ENCODE data around the gene NENF. TPM values are rescaled to one million over a fixed set of nuclear protein-coding genes. Genes with fewer than 3 reads are reported as not detected.
"Not testable (repeated sequence)": the region's sequence is repeated elsewhere in the genome, so short reads cannot be mapped to it uniquely, and the experiment has no call there.

Gene NENF
- total RNA-seq, 3 donors from 2014 or later, result 26.4 to 29.3 (median 28.9) TPM

DNA sequence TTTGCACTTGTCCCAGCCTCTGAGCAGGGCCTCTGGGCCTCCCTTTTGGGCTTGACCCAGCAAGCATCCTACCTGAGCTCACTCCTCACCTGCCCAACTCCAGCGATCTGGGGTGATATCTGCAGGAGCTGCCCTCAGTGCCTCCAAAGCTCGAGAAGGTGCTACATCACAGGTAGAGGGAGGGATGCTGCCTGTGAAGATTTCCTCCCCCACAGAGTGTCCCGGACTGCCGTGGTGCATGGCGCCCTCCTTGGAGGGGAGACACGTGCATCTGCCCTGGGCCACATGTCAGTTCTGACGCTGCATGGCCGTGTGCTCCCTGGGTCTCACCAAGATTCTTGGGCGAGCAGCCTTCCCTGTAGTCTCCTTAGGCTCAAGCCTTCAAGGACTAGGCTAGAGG is 27.7 kb downstream of the NENF start:
- DNase-seq (no peak), ATAC-seq (no peak)
- H3K4me3 Mint-ChIP-seq, result no peak overlapping the region
- H3K36me3 Mint-ChIP-seq (ENCODE audit: insufficient read depth), result no peaks in the 10 kb centered on the region
- H3K27me3 Mint-ChIP-seq (ENCODE audit: low read depth), result no peaks in the 10 kb centered on the region
- H3K9me3 Mint-ChIP-seq, result no peaks in the 10 kb centered on the region
- H3K4me1 Mint-ChIP-seq (ENCODE audit: low read depth), result no peaks in the 10 kb centered on the region

DNA sequence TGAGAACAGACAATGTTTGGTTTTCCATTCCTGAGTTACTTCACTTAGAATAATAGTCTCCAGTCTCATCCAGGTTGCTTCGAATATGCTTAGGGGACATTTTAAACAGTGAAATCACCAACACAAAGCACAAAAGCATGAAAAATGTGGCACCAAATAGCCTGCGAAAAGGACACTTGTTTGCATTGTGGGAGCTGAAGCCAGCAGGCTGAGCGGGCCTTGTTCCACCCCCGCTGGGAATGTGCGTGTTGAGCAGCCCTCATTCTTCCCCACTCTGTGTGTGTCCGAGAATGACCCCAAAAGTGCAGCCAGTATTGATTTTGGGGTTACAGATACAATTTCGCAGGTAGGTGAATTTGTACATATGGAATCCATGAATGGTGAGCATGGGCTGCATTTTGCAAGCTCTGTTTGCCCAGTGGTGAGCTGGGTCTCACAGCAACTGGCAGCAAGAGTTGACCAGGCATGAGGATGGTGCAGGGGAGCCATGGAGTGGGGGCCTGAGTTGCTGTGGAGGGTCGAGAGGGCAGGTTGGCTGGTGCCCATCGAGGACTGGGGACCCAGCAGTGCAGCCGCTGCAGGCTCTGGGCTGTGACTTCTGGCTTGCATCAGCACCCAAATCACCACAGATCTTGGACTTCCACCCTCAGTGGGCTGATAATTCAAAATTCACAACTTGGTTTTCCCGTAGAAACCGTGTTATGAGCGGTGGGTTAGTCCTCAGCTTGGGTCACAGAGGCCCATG is 29.4 kb downstream of the NENF start:
- H3K9me3 Mint-ChIP-seq, result no peaks in the 10 kb centered on the region
- H3K4me1 Mint-ChIP-seq (ENCODE audit: low read depth), result no peaks in the 10 kb centered on the region
- DNase-seq (no peak), ATAC-seq (no peak)
- H3K4me3 Mint-ChIP-seq, result no peak overlapping the region
- no peaks in the 10 kb centered on the region for H3K36me3 Mint-ChIP-seq (ENCODE audit: insufficient read depth)
- H3K27me3 Mint-ChIP-seq (ENCODE audit: low read depth), result no peaks in the 10 kb centered on the region

DNA sequence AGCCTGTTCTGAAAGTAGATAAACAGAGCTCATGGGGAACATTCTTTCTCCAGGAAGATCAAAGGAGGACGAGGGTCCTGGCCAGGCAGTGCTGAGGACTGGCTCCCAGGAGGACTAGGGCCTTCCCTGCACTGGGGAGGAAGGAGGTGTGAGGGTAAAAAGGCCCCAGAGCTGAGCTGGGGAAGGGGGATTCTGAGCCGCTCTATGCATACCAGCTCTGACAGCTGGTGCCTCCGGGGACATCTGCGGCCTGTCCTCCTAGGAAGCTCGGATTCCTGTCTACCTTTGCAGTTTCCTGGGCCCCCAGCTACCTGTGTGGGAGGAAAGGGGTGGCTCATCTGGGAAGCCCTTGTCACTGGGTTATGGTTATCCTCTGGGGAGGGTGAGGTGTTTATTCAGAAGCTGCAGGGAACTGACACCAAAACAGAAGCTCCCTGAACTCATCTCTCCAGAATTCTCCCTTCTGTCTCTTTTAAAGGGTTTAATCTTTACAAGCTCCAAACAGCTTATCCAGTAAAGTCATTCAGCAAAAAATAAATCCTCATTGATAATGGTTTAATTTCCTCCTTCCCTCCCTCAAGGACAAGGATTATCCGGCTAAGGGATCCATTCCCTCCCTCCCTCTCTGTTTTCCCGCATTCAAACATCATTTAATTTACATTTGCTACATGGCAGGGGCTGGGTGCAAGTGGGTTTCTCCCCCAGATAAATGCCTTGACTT is 31.0 kb downstream of the NENF start:
- ATAC-seq, result no peak
- H3K27me3 Mint-ChIP-seq (ENCODE audit: low read depth), result no peaks in the 10 kb centered on the region

DNA sequence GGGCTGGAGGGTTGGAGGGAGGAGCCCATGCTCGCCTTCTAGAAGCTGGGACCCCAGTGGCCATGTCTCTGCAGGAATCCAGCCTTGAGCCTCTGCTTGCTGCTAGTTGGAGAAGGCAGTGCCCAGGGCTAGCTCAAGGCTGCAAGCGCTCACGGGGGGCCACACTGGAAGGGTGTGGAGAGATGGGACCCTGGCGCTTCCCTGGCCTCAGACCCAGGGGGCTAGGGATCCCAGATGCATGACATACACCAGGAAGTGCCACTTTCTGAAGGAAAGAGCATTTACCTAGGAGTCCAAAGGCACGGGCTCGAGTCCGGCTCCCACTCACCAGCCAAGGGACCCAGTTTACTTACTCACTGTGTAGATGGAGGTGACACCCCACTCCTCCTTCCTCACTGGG is 32.6 kb downstream of the NENF start:
- H3K36me3 Mint-ChIP-seq (ENCODE audit: insufficient read depth), result no peaks in the 10 kb centered on the region
- H3K27me3 Mint-ChIP-seq (ENCODE audit: low read depth), result no peaks in the 10 kb centered on the region
- H3K9me3 Mint-ChIP-seq, result no peaks in the 10 kb centered on the region
- no peak for DNase-seq
- no peak for ATAC-seq
- H3K4me1 Mint-ChIP-seq (ENCODE audit: low read depth), result no peaks in the 10 kb centered on the region
- H3K4me3 Mint-ChIP-seq, result no peak overlapping the region

More for the DNA sequence above, 31.0 kb downstream of the NENF start:
- Mint-ChIP-seq H3K4me3 (no peak overlapping the region), H3K36me3 (ENCODE audit: insufficient read depth) (no peaks in the 10 kb centered on the region), H3K9me3 (no peaks in the 10 kb centered on the region), H3K4me1 (ENCODE audit: low read depth) (no peaks in the 10 kb centered on the region)
- no peak for DNase-seq

DNA sequence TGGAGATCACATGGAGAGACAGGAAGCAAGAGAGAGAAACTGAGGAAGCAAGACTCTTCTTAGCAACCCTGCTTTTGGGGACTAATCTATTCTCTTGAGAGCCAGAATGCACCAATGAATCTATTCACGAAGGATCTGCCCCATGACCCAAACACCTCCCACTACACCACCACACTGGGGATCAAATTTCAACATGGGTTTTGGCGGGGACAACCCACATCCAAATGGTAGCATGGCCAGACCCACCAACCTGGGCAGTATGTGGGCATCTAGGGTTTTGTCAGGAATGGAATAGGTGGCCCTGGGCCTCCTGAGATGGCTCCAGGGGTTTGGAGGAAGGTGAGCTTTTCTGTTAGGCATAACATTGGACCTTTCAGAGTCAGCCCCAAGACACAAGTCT is 33.7 kb downstream of the NENF start:
- H3K4me1 Mint-ChIP-seq (ENCODE audit: low read depth), result no peaks in the 10 kb centered on the region
- no peaks in the 10 kb centered on the region for H3K9me3 Mint-ChIP-seq

DNA sequence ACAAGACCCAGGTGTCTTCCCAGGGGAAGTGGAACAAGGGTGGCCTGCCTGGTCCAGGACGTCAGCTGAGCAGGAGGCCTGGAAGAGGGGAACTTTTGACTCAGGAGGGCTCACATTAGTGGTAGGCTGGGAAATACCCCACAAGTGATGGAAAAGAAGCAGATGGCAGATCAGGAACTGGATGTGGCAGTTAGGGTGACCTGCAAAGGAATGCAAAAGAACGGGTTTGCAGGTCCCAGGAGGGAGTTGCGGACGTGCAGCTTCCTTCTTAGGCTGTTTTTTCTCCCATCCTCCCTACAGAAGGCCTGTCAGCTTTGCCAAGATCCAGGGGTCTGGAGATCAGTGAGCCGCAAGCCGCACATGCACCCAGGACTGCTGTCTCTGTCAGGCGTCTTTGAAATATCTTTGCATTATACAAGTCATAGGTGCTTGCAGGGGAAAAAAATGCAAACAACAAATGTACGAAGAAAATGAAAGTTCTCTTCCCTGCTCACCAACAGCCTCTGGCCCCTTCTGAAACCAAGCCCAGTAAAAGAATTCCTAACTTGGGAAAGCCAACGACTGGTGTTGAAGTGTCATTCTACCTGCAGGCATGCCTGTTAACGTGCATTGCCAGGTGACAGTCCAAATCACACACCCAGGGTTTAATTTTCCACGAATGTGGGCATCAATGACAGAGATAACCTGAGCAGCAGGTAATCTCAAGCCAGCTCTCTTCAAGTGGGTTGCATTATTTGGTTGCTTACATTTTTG is 34.4 kb downstream of the NENF start:
- ATAC-seq (no peak), DNase-seq (no peak)
- no peaks in the 10 kb centered on the region for H3K9me3 Mint-ChIP-seq
- no peaks in the 10 kb centered on the region for H3K27me3 Mint-ChIP-seq (ENCODE audit: low read depth)
- no peaks in the 10 kb centered on the region for H3K36me3 Mint-ChIP-seq (ENCODE audit: insufficient read depth)
- H3K4me1 Mint-ChIP-seq (ENCODE audit: low read depth), result no peaks in the 10 kb centered on the region
- no peak overlapping the region for H3K4me3 Mint-ChIP-seq

More for the DNA sequence above, 33.7 kb downstream of the NENF start:
- H3K27me3 Mint-ChIP-seq (ENCODE audit: low read depth), result no peaks in the 10 kb centered on the region
- no peaks in the 10 kb centered on the region for H3K36me3 Mint-ChIP-seq (ENCODE audit: insufficient read depth)
- H3K4me3 Mint-ChIP-seq, result no peak overlapping the region
- DNase-seq (no peak), ATAC-seq (no peak)

DNA sequence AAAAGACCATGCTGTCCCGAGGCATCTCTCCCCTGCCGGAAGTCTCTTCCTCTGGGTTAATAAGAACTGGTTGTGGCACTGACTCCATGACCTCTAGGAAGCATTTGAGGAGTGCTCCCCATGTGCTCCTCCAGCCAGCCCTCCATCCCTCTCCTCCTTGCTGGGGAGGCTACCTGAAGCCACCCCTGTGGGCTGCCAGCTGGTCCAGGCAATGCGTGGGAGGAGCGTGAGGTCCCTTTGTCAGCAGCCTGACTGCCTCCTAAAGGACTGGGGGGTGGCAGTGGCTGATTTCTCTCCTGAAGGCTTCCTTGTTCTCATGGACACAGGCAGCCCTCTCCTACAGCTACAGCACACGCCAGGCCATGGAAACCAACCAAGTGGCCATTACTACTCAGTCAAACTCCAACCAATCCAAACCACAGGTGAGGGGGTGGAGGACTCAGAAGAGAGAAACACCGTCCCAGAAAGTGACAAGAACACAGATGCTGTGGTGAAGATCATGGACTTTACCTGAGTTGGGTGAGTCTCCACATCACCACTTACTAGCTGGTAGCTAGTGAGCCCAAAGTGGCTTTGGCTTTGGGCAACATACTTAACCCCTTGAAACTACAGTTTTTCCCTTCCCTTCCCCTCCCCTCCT is 35.2 kb downstream of the NENF start:
- DNase-seq (no peak), ATAC-seq (peak in 1 of 2 donors; percentile 39)
- Mint-ChIP-seq H3K36me3 (ENCODE audit: insufficient read depth) (no peaks in the 10 kb centered on the region), H3K4me1 (ENCODE audit: low read depth) (no peaks in the 10 kb centered on the region), H3K27me3 (ENCODE audit: low read depth) (no peaks in the 10 kb centered on the region), H3K4me3 (no peak overlapping the region), H3K9me3 (no peaks in the 10 kb centered on the region)

DNA sequence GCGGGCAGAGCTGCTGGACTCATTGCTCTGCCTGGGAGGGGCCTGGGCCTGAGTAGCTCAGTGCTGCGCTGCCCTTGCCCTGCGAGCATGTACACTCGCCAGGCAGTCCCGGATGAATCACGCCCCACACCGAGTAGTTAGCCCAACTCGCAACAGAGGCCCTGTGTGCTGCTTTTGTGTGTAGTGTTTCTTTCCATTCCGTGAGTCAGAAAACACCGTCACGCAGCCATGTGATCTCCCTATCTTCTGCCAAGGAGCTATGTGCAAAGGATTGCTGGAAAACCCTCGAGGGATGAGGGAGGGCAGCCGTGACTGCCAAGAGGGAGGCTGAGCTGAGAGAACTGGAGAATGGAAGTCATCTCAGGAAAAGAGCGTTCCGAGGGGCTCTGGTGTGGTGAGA is 37.3 kb downstream of the NENF start:
- no peak for ATAC-seq
- no peaks in the 10 kb centered on the region for H3K36me3 Mint-ChIP-seq (ENCODE audit: insufficient read depth)
- H3K27me3 Mint-ChIP-seq (ENCODE audit: low read depth), result no peaks in the 10 kb centered on the region

DNA sequence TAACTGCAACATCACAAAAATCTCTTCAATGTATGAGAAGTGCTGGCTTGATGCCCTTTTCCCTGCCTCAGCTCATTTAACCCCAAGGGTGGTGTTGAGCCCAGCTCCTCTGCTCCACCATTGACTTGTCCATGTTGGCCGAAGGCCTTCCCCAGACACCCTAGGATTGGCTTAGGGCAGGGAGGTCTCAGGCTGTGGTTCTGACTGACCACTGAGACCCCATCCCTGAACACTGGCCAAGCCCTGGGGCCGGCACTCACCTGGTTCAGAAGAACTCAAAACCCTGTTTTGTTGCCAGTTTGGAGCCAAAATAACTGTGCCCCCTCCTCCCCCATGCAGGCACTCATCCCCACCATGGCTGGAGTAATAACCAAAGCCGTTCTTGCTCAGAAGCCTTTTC is 38.6 kb downstream of the NENF start:
- Mint-ChIP-seq H3K4me3 (no peak overlapping the region), H3K36me3 (ENCODE audit: insufficient read depth) (no peaks in the 10 kb centered on the region), H3K4me1 (ENCODE audit: low read depth) (no peaks in the 10 kb centered on the region), H3K27me3 (ENCODE audit: low read depth) (no peaks in the 10 kb centered on the region), H3K9me3 (no peaks in the 10 kb centered on the region)
- ATAC-seq, result no peak
- no peak for DNase-seq

More for the DNA sequence above, 37.3 kb downstream of the NENF start:
- Mint-ChIP-seq H3K4me1 (ENCODE audit: low read depth) (no peaks in the 10 kb centered on the region), H3K9me3 (no peaks in the 10 kb centered on the region), H3K4me3 (no peak overlapping the region)
- DNase-seq, result no peak

DNA sequence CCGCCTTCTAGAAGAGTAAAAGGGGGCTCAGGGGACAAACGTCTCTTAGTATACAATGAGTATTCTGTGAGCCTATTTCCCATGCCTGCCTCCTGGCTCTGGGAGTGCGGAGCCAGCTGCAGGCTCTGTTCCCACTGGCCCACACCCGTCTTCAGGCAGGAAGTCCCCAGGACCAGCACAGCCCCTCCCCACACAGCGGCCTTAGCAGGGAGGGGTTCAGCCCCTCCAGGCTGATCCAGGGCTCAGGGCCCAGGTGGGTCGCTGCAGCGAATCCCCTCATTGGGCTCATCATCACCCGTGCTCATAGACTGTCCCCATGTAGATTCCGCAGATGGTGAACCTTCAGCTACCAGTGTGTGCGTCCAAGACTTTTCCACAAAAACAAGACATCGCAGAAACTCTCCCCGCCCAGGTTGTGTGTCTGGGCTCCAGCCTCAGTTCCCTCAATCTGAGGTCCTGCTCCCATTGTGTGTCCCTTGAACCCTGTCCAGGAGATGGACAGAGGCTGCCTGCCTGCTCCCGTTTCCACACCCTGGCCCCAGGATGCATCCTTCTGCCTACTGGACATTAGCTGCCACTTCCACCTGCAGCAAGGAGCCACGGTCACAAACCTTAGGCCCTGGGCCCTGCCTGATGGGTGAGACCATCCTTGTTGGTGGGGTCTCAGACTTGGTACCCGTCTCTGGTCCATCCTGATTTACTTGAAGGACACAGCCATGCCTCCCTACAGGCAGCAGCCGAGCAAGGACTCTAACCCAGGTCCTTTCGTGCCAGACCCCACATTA is 39.4 kb downstream of the NENF start:
- no peak for ATAC-seq
- no peak for DNase-seq
- H3K4me1 Mint-ChIP-seq (ENCODE audit: low read depth), result peaks cover 2% of the 10 kb centered on the region
- no peaks in the 10 kb centered on the region for H3K27me3 Mint-ChIP-seq (ENCODE audit: low read depth)
- no peak overlapping the region for H3K4me3 Mint-ChIP-seq
- no peaks in the 10 kb centered on the region for H3K36me3 Mint-ChIP-seq (ENCODE audit: insufficient read depth)
- H3K9me3 Mint-ChIP-seq, result no peaks in the 10 kb centered on the region

DNA sequence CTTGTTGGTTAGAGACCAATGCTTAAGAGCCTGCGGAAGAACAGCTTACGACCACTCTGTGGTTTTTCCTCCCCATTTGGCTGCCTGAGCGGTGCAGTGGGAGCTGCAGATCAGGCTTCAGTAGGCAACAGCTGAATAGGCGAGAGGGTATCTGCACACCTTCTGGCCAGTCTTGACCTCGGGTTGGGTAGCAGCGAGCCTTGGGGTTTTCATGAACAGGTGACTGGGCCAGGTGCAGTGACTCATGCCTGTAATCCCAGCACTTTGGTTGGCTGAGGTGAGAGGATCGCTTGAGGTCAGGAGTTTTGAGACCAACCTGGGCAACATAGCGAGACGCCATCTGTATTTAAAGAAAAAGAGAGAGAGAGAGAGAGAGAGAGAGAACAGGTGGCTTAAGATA is 41.0 kb downstream of the NENF start:
- Mint-ChIP-seq H3K36me3 (ENCODE audit: insufficient read depth) (no peaks in the 10 kb centered on the region), H3K4me3 (no peak overlapping the region), H3K9me3 (no peaks in the 10 kb centered on the region), H3K27me3 (ENCODE audit: low read depth) (no peaks in the 10 kb centered on the region), H3K4me1 (ENCODE audit: low read depth) (peaks cover 9% of the 10 kb centered on the region)
- DNase-seq, result no peak
- ATAC-seq, result no peak

DNA sequence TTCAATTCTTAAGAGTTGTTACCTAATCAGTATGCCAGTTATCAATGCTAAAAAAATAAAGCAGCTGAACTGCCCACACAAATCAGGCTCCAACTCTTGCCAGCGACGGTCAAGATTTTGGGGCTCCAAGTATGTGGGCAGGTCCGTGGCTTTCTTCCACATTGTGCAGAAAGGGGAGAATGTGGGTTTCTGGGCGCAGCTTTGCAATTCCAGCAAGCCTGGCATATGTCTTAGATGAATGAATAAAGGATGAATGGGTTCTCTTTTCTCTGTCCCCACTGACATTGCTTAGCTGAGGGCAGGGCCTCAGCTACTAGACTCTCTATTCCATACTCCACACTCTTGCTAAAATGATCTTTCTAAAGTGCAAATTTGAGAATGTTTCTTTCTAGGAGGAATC is 42.4 kb downstream of the NENF start:
- Mint-ChIP-seq H3K9me3 (no peaks in the 10 kb centered on the region), H3K4me1 (ENCODE audit: low read depth) (peaks cover 9% of the 10 kb centered on the region), H3K27me3 (ENCODE audit: low read depth) (peaks cover 3% of the 10 kb centered on the region), H3K4me3 (no peak overlapping the region), H3K36me3 (ENCODE audit: insufficient read depth) (no peaks in the 10 kb centered on the region)
- DNase-seq (no peak), ATAC-seq (no peak)

DNA sequence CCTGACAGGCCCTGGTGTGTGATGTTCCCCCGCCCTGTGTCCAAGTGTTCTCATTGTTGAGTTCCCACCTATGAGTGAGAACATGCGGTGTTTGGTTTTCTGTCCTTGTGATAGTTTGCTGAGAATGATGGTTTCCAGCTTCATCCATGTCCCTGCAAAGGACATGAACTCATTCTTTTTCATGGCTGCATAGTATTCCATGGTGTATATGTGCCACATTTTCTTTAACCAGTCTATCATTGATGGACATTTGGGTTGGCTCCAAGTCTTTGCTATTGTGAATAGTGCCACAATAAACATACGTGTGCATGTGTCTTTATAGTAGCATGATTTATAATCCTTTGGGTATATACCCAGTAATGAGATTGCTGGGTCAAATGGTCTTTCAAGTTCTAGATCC is 43.1 kb downstream of the NENF start:
- H3K27me3 Mint-ChIP-seq (ENCODE audit: low read depth); H3K9me3 Mint-ChIP-seq; DNase-seq; H3K36me3 Mint-ChIP-seq (ENCODE audit: insufficient read depth); H3K4me1 Mint-ChIP-seq (ENCODE audit: low read depth); ATAC-seq; H3K4me3 Mint-ChIP-seq: not testable (repeated sequence)

Measured in activated T-cell treated with anti-CD3 and anti-CD28 coated beads, Interleukin-2, amount 50 U/mL, for 4 hours (primary cell).